K562 treated with DMSO at 1 percent for 4 hours (cell line): ENCODE measurements around the gene UBE3A. TPM values are rescaled to one million over a fixed set of nuclear protein-coding genes. Genes with fewer than 3 reads are reported as not detected.

Experiments used
- total RNA-seq: library from RNA; unstranded; fragments of 300-600 nt; gene quantifications from 2 replicates; pipeline ENCODE4 v1.2.3, GENCODE V29; 2022; ENCODE audit not compliant: insufficient read depth

UBE3A gene
- 31.8 and 33.7 TPM in 2 replicates for total RNA-seq

DNA sequence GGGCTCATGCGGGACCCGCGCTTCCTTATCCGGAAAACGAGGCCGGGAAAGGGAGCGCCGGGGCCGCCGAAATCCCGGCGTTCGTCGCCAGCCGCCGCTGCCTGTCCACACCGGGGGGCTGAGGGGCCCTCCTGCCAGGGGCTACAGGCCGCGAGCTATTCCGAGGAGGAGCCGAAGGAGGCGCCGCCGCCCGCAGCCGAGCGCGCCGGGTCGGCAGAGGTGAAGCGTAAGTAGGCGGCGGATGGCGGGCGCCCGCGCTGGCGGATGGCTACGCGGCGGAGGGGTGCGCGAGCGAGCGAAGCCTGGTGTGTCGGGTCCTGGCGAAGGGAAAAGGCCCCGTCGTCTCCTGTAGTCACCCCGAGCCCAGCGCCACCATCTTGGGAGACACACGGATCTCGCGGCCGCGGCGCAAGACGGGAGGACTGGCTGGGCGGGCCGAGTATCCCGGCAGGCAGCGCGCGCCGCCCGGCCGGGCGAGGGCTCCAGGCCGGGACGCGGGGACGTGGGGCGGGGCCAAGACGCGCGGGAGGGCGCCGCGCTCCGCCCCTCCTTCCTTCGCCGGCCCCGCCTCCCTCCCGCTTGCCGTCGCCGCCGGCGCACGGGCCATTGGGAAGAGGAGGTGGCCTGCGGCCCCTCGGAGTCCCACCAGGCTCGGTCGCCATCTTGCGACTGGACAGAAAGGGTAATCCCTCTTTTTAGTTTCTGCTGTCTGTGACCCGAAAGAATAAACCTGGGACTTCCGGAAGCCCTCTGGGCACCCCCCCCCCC is at the start of gene UBE3A:
Gene UBE3A (minus strand): TSS at position 424 of the 768 bp plus-strand sequence. CDS start 29,917 bp downstream, outside the sequence.

